GM18870 (cell line): ENCODE data around the gene ISM1.
"Not testable (repeated sequence)": the region's sequence is repeated elsewhere in the genome, so short reads cannot be mapped to it uniquely, and the experiment has no call there.

ENCODE experiments used
- ATAC-seq: cut with Tn5 transposase; IDR thresholded peaks from one replicate; pipeline ENCODE4 v1.9.1; 2021; ENCODE audit warnings: moderate library complexity; ENCODE audit not compliant: unreplicated experiment

The ISM1 gene

GRCh38 chr20:13221313-13221672, 219 bp downstream of the ISM1 start:
- ATAC-seq: no peak

GRCh38 chr20:13221673-13222318, 722 bp downstream of the ISM1 start:
- no peak for ATAC-seq

- ATAC-seq: no peak
These were observed 1.2 kb downstream of the ISM1 start for GRCh38 chr20:13222319-13222716.

- ATAC-seq: no peak
These were observed 2.9 kb downstream of the ISM1 start for GRCh38 chr20:13223736-13224520.

- no peak for ATAC-seq
These were observed 5.3 kb downstream of the ISM1 start for GRCh38 chr20:13226367-13226766.

GRCh38 chr20:13228771-13229170, 7.7 kb downstream of the ISM1 start:
- no peak for ATAC-seq

GRCh38 chr20:13229538-13229937, 8.5 kb downstream of the ISM1 start:
- peak; percentile 95 for ATAC-seq

GRCh38 chr20:13231031-13231752, 10.1 kb downstream of the ISM1 start:
- no peak for ATAC-seq

GRCh38 chr20:13232999-13233398, 11.9 kb downstream of the ISM1 start:
- ATAC-seq: no peak

GRCh38 chr20:13234961-13235360, 13.9 kb downstream of the ISM1 start:
- ATAC-seq: no peak

GRCh38 chr20:13236360-13236759, 15.3 kb downstream of the ISM1 start:
- ATAC-seq: not testable (repeated sequence)

GRCh38 chr20:13236990-13237720, 16.1 kb downstream of the ISM1 start:
- no peak for ATAC-seq

GRCh38 chr20:13238001-13238653, 17.1 kb downstream of the ISM1 start:
- no peak for ATAC-seq

- no peak for ATAC-seq
These were observed 22.8 kb downstream of the ISM1 start for GRCh38 chr20:13243826-13244376.

- ATAC-seq: no peak
These were observed 24.2 kb downstream of the ISM1 start for GRCh38 chr20:13245250-13245723.

- ATAC-seq: no peak
These were observed 28.2 kb downstream of the ISM1 start for GRCh38 chr20:13249118-13249797.

- ATAC-seq: no peak
These were observed 28.7 kb downstream of the ISM1 start for GRCh38 chr20:13249798-13250170.

- no peak for ATAC-seq
These were observed 29.2 kb downstream of the ISM1 start for GRCh38 chr20:13250251-13250650.

- no peak for ATAC-seq
These were observed 30.2 kb downstream of the ISM1 start for GRCh38 chr20:13251106-13251903.
